SK-N-SH treated with all-trans-retinoic acid at 6 μM for 48 hours (cell line): ENCODE results near the gene GDPD1.

Experiments
- GLIS3 ChIP-seq: fragments of 250-450 bp; sonication (Bioruptor Pico); IDR thresholded peaks from 2 replicates; pipeline ENCODE4 v1.5.0; 2020; ENCODE audit warnings: mild to moderate bottlenecking, moderate library complexity
- PPARA ChIP-seq: fragments of 250-450 bp; sonication (Bioruptor Pico); IDR thresholded peaks from 2 replicates; pipeline ENCODE4 v1.5.0; 2020; ENCODE audit warnings: mild to moderate bottlenecking, borderline replicate concordance
- RARB ChIP-seq: fragments of 250-450 bp; sonication (Bioruptor Pico); IDR thresholded peaks from 2 replicates; pipeline ENCODE4 v1.8.0; 2021; ENCODE audit warnings: mild to moderate bottlenecking, moderate library complexity
- SNAI2 ChIP-seq: fragments of 250-450 bp; sonication (Bioruptor Pico); IDR thresholded peaks from 2 replicates; pipeline ENCODE4 v1.5.0; 2020; ENCODE audit warnings: mild to moderate bottlenecking, moderate library complexity
- TOX ChIP-seq: fragments of 250-450 bp; sonication (Bioruptor Pico); IDR thresholded peaks from 2 replicates; pipeline ENCODE4 v1.8.0; 2021; ENCODE audit warnings: mild to moderate bottlenecking, moderate library complexity, borderline replicate concordance
- ZFP3 ChIP-seq: fragments of 250-450 bp; sonication (Bioruptor Pico); IDR thresholded peaks from 2 replicates; pipeline ENCODE4 v1.5.0; 2020; ENCODE audit warnings: mild to moderate bottlenecking, moderate library complexity
- ZFP30 ChIP-seq: fragments of 450-650 bp; formaldehyde crosslinking; IDR thresholded peaks from 2 replicates; pipeline ENCODE4 v1.5.0; 2022; ENCODE audit warnings: mild to moderate bottlenecking, moderate library complexity
- TF ChIP-seq, protein P1 (sequence below): fragments of 250-450 bp; sonication (Bioruptor Pico); IDR thresholded peaks from 2 replicates; pipeline ENCODE4 v1.8.0; 2021; ENCODE audit warnings: low read depth, mild to moderate bottlenecking, moderate library complexity, borderline replicate concordance
- TF ChIP-seq, protein P2 (sequence below): fragments of 250-450 bp; sonication (Bioruptor Pico); IDR thresholded peaks from 2 replicates; pipeline ENCODE4 v1.5.1; 2021; ENCODE audit warnings: mild to moderate bottlenecking, moderate library complexity

DNA sequence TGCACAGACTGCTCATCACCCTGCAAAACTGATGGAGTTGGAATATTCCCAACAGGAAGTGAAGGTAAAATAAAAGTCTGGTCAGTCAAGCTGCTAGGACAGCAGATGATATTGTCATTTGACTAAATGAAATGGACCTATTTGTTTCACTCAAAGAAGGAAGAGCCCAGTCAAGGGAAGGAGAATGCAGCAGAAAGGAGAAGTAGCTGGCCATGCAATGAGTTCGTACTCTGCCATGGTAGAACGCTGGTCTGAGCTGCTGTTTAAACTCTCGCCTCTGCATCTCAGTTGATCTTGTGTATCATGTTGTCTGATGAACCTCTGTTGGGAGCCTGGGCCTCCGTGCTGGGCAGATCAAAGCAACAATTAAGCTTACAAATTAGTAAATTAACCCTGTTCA is 95.6 kb downstream of the GDPD1 start:
- no peak for TF ChIP-seq ZFP3 (CRISPR knock-in tag)
- TF ChIP-seq TOX (CRISPR knock-in tag): no peak
- TF ChIP-seq, protein P1, sequence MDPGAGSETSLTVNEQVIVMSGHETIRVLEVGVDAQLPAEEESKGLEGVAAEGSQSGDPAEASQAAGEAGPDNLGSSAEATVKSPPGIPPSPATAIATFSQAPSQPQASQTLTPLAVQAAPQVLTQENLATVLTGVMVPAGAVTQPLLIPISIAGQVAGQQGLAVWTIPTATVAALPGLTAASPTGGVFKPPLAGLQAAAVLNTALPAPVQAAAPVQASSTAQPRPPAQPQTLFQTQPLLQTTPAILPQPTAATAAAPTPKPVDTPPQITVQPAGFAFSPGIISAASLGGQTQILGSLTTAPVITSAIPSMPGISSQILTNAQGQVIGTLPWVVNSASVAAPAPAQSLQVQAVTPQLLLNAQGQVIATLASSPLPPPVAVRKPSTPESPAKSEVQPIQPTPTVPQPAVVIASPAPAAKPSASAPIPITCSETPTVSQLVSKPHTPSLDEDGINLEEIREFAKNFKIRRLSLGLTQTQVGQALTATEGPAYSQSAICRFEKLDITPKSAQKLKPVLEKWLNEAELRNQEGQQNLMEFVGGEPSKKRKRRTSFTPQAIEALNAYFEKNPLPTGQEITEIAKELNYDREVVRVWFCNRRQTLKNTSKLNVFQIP: no peak
- TF ChIP-seq PPARA (CRISPR knock-in tag): no peak
- no peak for TF ChIP-seq ZFP30 (CRISPR knock-in tag)
- no peak for TF ChIP-seq GLIS3 (CRISPR knock-in tag)
- no peak for TF ChIP-seq RARB (CRISPR knock-in tag)
- TF ChIP-seq SNAI2 (CRISPR knock-in tag): no peak
- TF ChIP-seq, protein P2, sequence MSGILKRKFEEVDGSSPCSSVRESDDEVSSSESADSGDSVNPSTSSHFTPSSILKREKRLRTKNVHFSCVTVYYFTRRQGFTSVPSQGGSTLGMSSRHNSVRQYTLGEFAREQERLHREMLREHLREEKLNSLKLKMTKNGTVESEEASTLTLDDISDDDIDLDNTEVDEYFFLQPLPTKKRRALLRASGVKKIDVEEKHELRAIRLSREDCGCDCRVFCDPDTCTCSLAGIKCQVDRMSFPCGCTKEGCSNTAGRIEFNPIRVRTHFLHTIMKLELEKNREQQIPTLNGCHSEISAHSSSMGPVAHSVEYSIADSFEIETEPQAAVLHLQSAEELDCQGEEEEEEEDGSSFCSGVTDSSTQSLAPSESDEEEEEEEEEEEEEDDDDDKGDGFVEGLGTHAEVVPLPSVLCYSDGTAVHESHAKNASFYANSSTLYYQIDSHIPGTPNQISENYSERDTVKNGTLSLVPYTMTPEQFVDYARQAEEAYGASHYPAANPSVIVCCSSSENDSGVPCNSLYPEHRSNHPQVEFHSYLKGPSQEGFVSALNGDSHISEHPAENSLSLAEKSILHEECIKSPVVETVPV (CRISPR knock-in tag): no peak
